Mesenchymal stem cell (in vitro differentiated cells and primary cell): Measurements from ENCODE around the gene C3.

Experiments used
- DNase-seq: peaks from one replicate; pipeline ENCODE4 v3.0.0-alpha.2; 2013
- H2AFZ ChIP-seq: one replicate; pipeline ENCODE4 v1.6.1; 2013; ENCODE audit warnings: low read depth, mild to moderate bottlenecking, control low read depth, inconsistent platforms, low read length, moderate library complexity
- H2AK5ac ChIP-seq: 2 replicates; pipeline ENCODE4 v1.6.1; 2013; ENCODE audit warnings: low read length, moderate library complexity, mild to moderate bottlenecking, inconsistent platforms; ENCODE audit not compliant: severe bottlenecking
- H2BK120ac ChIP-seq: one replicate; pipeline ENCODE4 v1.6.1; 2013; ENCODE audit warnings: low read depth, mild to moderate bottlenecking, inconsistent platforms, low read length, moderate library complexity
- H2BK12ac ChIP-seq, 2 experiments: one replicate each; pipeline ENCODE4 v1.6.1; 2013; ENCODE audit warnings: inconsistent platforms in 2 of 2, low read length in 2 of 2, mild to moderate bottlenecking in 2 of 2, moderate library complexity in 2 of 2, control low read depth in 1 of 2
- H2BK15ac ChIP-seq: one replicate; pipeline ENCODE4 v1.6.1; 2013; ENCODE audit warnings: mild to moderate bottlenecking, low read depth, inconsistent platforms; ENCODE audit not compliant: poor library complexity, severe bottlenecking
- H2BK5ac ChIP-seq: 2 replicates; pipeline ENCODE4 v1.6.1; 2013; ENCODE audit warnings: low read depth, mild to moderate bottlenecking, low read length, control low read depth, inconsistent platforms; ENCODE audit not compliant: poor library complexity, severe bottlenecking
- H3K14ac ChIP-seq, 2 experiments: one replicate each; pipeline ENCODE4 v1.6.1; 2013; ENCODE audit warnings: inconsistent platforms in 2 of 2, low read length in 2 of 2, control low read depth in 1 of 2, mild to moderate bottlenecking in 1 of 2, moderate library complexity in 1 of 2
- H3K18ac ChIP-seq, 2 experiments: one replicate each; pipeline ENCODE4 v1.6.1; 2013; ENCODE audit warnings: inconsistent platforms in 2 of 2, low read length in 2 of 2, control low read depth in 1 of 2, low read depth in 1 of 2, mild to moderate bottlenecking in 1 of 2
- H3K23ac ChIP-seq, 2 experiments: one replicate each; pipeline ENCODE4 v1.6.1; 2013; ENCODE audit warnings: inconsistent platforms in 2 of 2, low read length in 2 of 2, mild to moderate bottlenecking in 2 of 2, moderate library complexity in 2 of 2, control low read depth in 1 of 2
- H3K27ac ChIP-seq: 2 replicates; pipeline ENCODE4 v1.5.1; 2013; ENCODE audit warnings: mild to moderate bottlenecking, moderate library complexity, low read length, control low read depth, inconsistent platforms; ENCODE audit not compliant: poor library complexity, severe bottlenecking
- H3K27me3 ChIP-seq, 2 experiments: 2 replicates each; pipeline versions ENCODE4 v1.6.1 to v1.7.0; 2013; ENCODE audit warnings: low read length in 2 of 2, mild to moderate bottlenecking in 2 of 2, moderate library complexity in 2 of 2, control low read depth in 1 of 2, inconsistent platforms in 1 of 2; ENCODE audit not compliant: control insufficient read depth in 1 of 2, insufficient read depth in 1 of 2
- H3K36me3 ChIP-seq, 2 experiments: 2 replicates each; pipeline versions ENCODE4 v1.6.1 to v1.7.0; 2013; ENCODE audit warnings: low read length in 2 of 2, control low read depth in 1 of 2, inconsistent platforms in 1 of 2, low read depth in 1 of 2, mild to moderate bottlenecking in 1 of 2; ENCODE audit not compliant: insufficient read depth in 2 of 2, control insufficient read depth in 1 of 2
- H3K4ac ChIP-seq, 2 experiments: one replicate each; pipeline ENCODE4 v1.6.1; 2013; ENCODE audit warnings: inconsistent platforms in 2 of 2, low read length in 2 of 2, mild to moderate bottlenecking in 2 of 2, moderate library complexity in 2 of 2, control low read depth in 1 of 2, low read depth in 1 of 2
- H3K4me1 ChIP-seq: 2 replicates; pipeline ENCODE4 v1.6.1; 2013; ENCODE audit warnings: low read depth, low read length, control low read depth; ENCODE audit not compliant: control insufficient read depth, insufficient read depth
- H3K4me2 ChIP-seq: 2 replicates; pipeline ENCODE4 v1.6.1; 2013; ENCODE audit warnings: low read length, mild to moderate bottlenecking, inconsistent platforms; ENCODE audit not compliant: poor library complexity, severe bottlenecking
- H3K4me3 ChIP-seq, 2 experiments: 2 replicates each; pipeline versions ENCODE4 v1.5.1 to v1.7.0; 2013; ENCODE audit warnings: low read length in 2 of 2, mild to moderate bottlenecking in 2 of 2, control low read depth in 1 of 2, low read depth in 1 of 2; ENCODE audit not compliant: insufficient read depth in 1 of 2
- H3K79me1 ChIP-seq: replicated peaks from 2 replicates; pipeline ENCODE4 v1.6.1; 2013; ENCODE audit warnings: mild to moderate bottlenecking, control low read depth, low read length, inconsistent platforms; ENCODE audit not compliant: poor library complexity, severe bottlenecking
- H3K9ac ChIP-seq: 2 replicates; pipeline ENCODE4 v1.7.0; 2013; ENCODE audit warnings: mild to moderate bottlenecking, low read length, moderate library complexity
- H3K9me3 ChIP-seq: 2 replicates; pipeline ENCODE4 v1.7.0; 2013; ENCODE audit warnings: mild to moderate bottlenecking, low read length; ENCODE audit not compliant: control insufficient read depth
- H4K8ac ChIP-seq: one replicate; pipeline ENCODE4 v1.6.1; 2013; ENCODE audit warnings: inconsistent platforms, mild to moderate bottlenecking, low read length, moderate library complexity
- H4K91ac ChIP-seq: one replicate; pipeline ENCODE4 v1.6.1; 2013; ENCODE audit warnings: mild to moderate bottlenecking, low read length, inconsistent platforms
- WGBS: methylation state at CpG from one replicate; pipeline ENCODE4 v1.1.7; 2013; ENCODE audit warnings: mixed read lengths; 5-methylcytosine and 5-hydroxymethylcytosine counted together

C3 gene

DNA sequence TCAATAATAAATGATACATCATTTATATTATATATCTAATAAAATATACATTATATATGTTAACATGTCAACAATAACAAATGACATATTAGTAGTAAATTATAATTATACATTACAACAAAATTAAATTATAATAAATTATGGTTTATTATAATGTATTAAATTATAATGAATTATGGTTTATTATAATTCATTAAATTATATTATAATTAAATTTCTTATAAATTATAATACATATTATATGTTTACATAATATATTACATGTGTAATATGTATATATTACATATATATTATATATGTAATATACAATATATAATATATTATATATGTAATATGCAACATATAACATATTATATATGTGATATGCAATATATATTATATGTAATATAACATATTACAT, 20.5 kb downstream of the C3 start:
- no peak overlapping the region for H3K4ac ChIP-seq
- H2BK15ac ChIP-seq, result no peak overlapping the region
- no peak overlapping the region for H2BK12ac ChIP-seq
- H3K79me1 ChIP-seq, result no peaks in the 10 kb centered on the region
- peaks cover 0 to 7% of the 10 kb centered on the region in 2 experiments for H3K27me3 ChIP-seq
- H2BK120ac ChIP-seq, result no peak overlapping the region
- H3K4me1 ChIP-seq, result no peaks in the 10 kb centered on the region
- DNase-seq, result no peak
- no peak overlapping the region for H3K4me2 ChIP-seq
- H3K18ac ChIP-seq, result no peak overlapping the region
- no peak overlapping the region for H4K91ac ChIP-seq
- no peak overlapping the region for H3K14ac ChIP-seq
- H3K23ac ChIP-seq, result no peak overlapping the region
- no peak overlapping the region for H2AFZ ChIP-seq
- H3K9ac ChIP-seq, result no peak overlapping the region
- no peaks in the 10 kb centered on the region for H3K9me3 ChIP-seq
- H3K27ac ChIP-seq, result no peak overlapping the region
- H3K4me3 ChIP-seq, result no peak overlapping the region
- H2BK5ac ChIP-seq, result no peak overlapping the region
- peaks cover 0 to 28% of the 10 kb centered on the region in 2 experiments for H3K36me3 ChIP-seq
- H2AK5ac ChIP-seq, result no peak overlapping the region
- no peak overlapping the region for H4K8ac ChIP-seq

DNA sequence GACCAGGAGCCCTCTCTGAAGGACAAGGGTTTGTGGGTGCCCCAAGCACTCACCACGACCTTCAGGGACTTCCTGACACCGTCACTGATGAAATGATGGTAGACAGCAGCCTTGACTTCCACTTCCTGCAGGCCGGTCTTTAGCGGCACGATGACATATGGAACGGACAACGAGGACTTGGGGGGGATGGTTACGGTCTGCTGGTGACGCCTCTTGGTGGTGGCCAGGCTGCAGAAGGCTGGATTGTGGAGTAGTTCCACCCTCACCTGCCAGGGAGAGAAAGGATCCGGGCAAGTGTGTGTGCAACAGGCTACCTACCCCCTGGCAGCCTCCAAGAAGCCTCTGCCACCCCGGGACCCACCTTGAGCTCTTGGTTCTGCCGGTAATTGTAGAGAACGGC, 23.2 kb downstream of the C3 start:
- Histone ChIP-seq H2BK5ac (no peak overlapping the region), H2AFZ (no peak overlapping the region), H3K4ac (no peak overlapping the region), H3K4me2 (no peak overlapping the region), H3K9me3 (no peaks in the 10 kb centered on the region), H2AK5ac (no peak overlapping the region), H3K4me1 (no peaks in the 10 kb centered on the region), H4K8ac (no peak overlapping the region), H3K9ac (no peak overlapping the region), H3K27ac (no peak overlapping the region), H3K4me3 (no peak overlapping the region), H2BK12ac (no peak overlapping the region), H4K91ac (no peak overlapping the region), H3K36me3 (peaks cover 0 to 43% of the 10 kb centered on the region in 2 experiments), H3K23ac (no peak overlapping the region), H3K79me1 (no peaks in the 10 kb centered on the region), H3K18ac (no peak overlapping the region), H3K27me3 (peaks cover 0 to 4% of the 10 kb centered on the region in 2 experiments), H3K14ac (no peak overlapping the region), H2BK120ac (no peak overlapping the region), H2BK15ac (no peak overlapping the region)
- no peak for DNase-seq
- WGBS, result 81% methylated on average over 13 of the region's 13 CpGs

- Histone ChIP-seq H3K27ac (no peak overlapping the region), H3K14ac (no peak overlapping the region), H3K4ac (no peak overlapping the region), H3K18ac (no peak overlapping the region), H3K4me2 (no peak overlapping the region), H3K4me3 (no peak overlapping the region), H2BK5ac (no peak overlapping the region), H2BK120ac (no peak overlapping the region), H3K79me1 (no peaks in the 10 kb centered on the region), H3K4me1 (no peaks in the 10 kb centered on the region), H4K91ac (no peak overlapping the region), H3K9ac (no peak overlapping the region), H2BK15ac (no peak overlapping the region), H2BK12ac (no peak overlapping the region), H3K36me3 (peaks cover 0 to 41% of the 10 kb centered on the region in 2 experiments), H3K23ac (no peak overlapping the region), H2AK5ac (no peak overlapping the region), H3K27me3 (no peaks in the 10 kb centered on the region), H3K9me3 (no peaks in the 10 kb centered on the region), H2AFZ (no peak overlapping the region), H4K8ac (no peak overlapping the region)
- no peak for DNase-seq
- 88% methylated on average over 16 of the region's 18 CpGs for WGBS
These were observed 24.1 kb downstream of the C3 start for GRCh38 chr19:6696239-6696820.

GRCh38 chr19:6694147-6694815, 26.2 kb downstream of the C3 start:
- DNase-seq, result no peak
- no peak overlapping the region for H2BK12ac ChIP-seq
- no peak overlapping the region for H3K4me2 ChIP-seq
- no peak overlapping the region for H3K27ac ChIP-seq
- H3K9ac ChIP-seq, result no peak overlapping the region
- 89% methylated on average over 21 of the region's 25 CpGs for WGBS
- no peaks in the 10 kb centered on the region for H3K9me3 ChIP-seq
- no peak overlapping the region for H3K4me3 ChIP-seq
- H2AFZ ChIP-seq, result no peak overlapping the region
- H3K4me1 ChIP-seq, result no peaks in the 10 kb centered on the region
- no peak overlapping the region for H3K23ac ChIP-seq
- no peaks in the 10 kb centered on the region for H3K27me3 ChIP-seq
- H3K36me3 ChIP-seq, result peaks cover 0 to 51% of the 10 kb centered on the region in 2 experiments
- H4K91ac ChIP-seq, result no peak overlapping the region
- no peak overlapping the region for H2BK120ac ChIP-seq
- H3K14ac ChIP-seq, result no peak overlapping the region
- no peaks in the 10 kb centered on the region for H3K79me1 ChIP-seq
- H2AK5ac ChIP-seq, result no peak overlapping the region
- H3K4ac ChIP-seq, result no peak overlapping the region
- H4K8ac ChIP-seq, result no peak overlapping the region
- no peak overlapping the region for H2BK15ac ChIP-seq
- H3K18ac ChIP-seq, result no peak overlapping the region
- no peak overlapping the region for H2BK5ac ChIP-seq
